ENCODE results near the gene RTBDN.
"Not testable (repeated sequence)": the region's sequence is repeated elsewhere in the genome, so short reads cannot be mapped to it uniquely, and the experiment has no call there.

Gene RTBDN

GRCh38 chr19:12817188-12817587, 17.2 kb downstream of the RTBDN start:
- not testable (repeated sequence) for DNase-seq

GRCh38 chr19:12815088-12815487, 19.3 kb downstream of the RTBDN start:
- DNase-seq, result no peak

GRCh38 chr19:12806242-12807081, 27.9 kb downstream of the RTBDN start, which contains the start of gene RNASEH2A:
RNASEH2A (plus strand) TSS chr19:12806584; CDS start chr19:12806674, 90 bp downstream.
- DNase-seq, result peak; percentile 87

GRCh38 chr19:12804051-12804450, 30.3 kb downstream of the RTBDN start:
- DNase-seq, result no peak

- DNase-seq, result no peak
Measured at GRCh38 chr19:12802267-12803106, 31.9 kb downstream of the RTBDN start.

- DNase-seq, result peak; percentile 74
Measured at GRCh38 chr19:12801466-12802266, 32.7 kb downstream of the RTBDN start, which contains the start of the genes PRDX2 and THSD8. PRDX2 (minus strand) TSS chr19:12801800; CDS start chr19:12801261, 539 bp downstream. THSD8 (plus strand) TSS chr19:12802069; CDS start chr19:12802072, 3 bp downstream.

- DNase-seq, result no peak
Measured at GRCh38 chr19:12800923-12801465, 33.4 kb downstream of the RTBDN start.

GRCh38 chr19:12800466-12800770, 34.0 kb downstream of the RTBDN start:
- DNase-seq, result no peak

- no peak for DNase-seq
Measured at GRCh38 chr19:12799742-12800465, 34.5 kb downstream of the RTBDN start.

- DNase-seq, result not testable (repeated sequence)
Measured at GRCh38 chr19:12797607-12798006, 36.8 kb downstream of the RTBDN start.

- DNase-seq, result no peak
Measured at GRCh38 chr19:12797141-12797587, 37.2 kb downstream of the RTBDN start.

- DNase-seq, result no peak
Measured at GRCh38 chr19:12796146-12797071, 38.0 kb downstream of the RTBDN start.

GRCh38 chr19:12794971-12795381, 39.4 kb downstream of the RTBDN start:
- no peak for DNase-seq

- no peak for DNase-seq
Measured at GRCh38 chr19:12794196-12794941, 40.0 kb downstream of the RTBDN start.

GRCh38 chr19:12793290-12794195, 40.8 kb downstream of the RTBDN start:
- DNase-seq, result peak; percentile 79

- no peak for DNase-seq
Measured at GRCh38 chr19:12792853-12793289, 41.5 kb downstream of the RTBDN start.

- peak; percentile 81 for DNase-seq
Measured at GRCh38 chr19:12792051-12792852, 42.1 kb downstream of the RTBDN start.

Measured in NCI-H510A (cell line).